Frontal cortex (tissue), 4 donors: ENCODE results near the gene ARID3B. TPM values are rescaled to one million over a fixed set of nuclear protein-coding genes. Genes with fewer than 3 reads are reported as not detected.
A peak's percentile ranks its signal among the peaks of the same experiment; 100 is the strongest.

Source experiments
- DNase-seq, 2 donors: peaks; one replicate each; pipeline ENCODE4 v3.0.0; 2012; ENCODE audit warnings: low spot score in 2 of 2
- FAIRE-seq: peaks from 2 replicates; lab custom pipeline; 2012; peaks lifted over from hg19 to GRCh38; lab: Jason Lieb, UNC
- total RNA-seq: library from RNA; depleted of rRNA; stranded (reverse); fragments of >200 nt; gene quantifications from one replicate; pipeline ENCODE4 v1.2.3, GENCODE V29; 2014
- donor health status: control.
- donor health status: control.
- donor health status: control.

Gene ARID3B
- total RNA-seq, 1 donor from 2014 or later = 3.7 TPM

DNA sequence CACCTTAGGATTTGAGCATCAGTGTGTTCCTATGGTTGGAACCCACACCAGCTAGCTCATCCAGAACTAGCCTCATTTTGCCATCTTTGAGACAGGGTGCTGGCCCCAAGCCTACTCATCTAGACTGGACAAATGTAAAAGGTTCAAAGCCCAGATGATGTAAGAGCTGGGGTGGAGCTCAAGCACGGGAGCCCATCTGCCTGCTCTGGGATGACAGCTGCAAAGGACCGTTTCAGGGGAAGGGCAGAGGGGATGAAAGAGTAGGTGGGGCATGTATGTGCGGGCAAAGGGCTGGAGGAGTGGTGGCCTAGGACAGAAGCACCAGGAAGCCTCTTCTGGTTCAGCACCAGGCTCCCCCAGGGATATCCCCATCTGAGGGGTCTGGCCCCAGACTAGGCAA is 90.4 kb downstream of the ARID3B start:
- DNase-seq (no peak), FAIRE-seq (no peak)

DNA sequence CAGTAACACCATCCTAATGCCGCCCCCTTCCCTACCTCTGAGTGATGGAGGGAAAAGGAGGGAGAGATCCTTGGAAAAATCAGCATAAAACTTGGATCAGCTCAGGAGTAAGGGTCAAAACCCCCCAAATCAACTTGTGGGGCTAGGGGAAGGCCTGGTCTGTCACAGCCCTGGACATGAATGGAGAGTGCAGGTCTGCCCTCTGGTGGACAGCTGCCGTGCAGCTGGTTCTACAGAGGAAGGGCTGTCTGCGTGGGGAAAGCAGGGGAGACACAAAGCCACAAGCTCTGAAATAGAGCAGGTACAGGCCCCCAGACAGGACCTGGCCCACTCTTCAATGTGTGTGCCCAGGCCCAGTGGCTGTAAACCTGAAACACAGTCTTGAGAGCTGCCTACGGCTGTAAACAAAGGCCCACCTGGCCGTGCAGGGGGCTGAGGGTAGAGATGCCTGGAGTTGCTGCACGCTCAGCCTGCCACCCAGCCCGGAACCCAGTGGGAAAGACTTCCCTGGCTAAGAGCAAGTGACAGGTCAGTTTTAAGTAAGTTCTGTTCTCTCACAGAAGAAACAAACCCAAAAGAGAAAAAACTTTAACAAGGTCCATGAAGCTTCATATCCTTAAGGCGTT is 91.0 kb downstream of the ARID3B start:
- FAIRE-seq = no peak
- DNase-seq = peak; percentile 52 to 78

DNA sequence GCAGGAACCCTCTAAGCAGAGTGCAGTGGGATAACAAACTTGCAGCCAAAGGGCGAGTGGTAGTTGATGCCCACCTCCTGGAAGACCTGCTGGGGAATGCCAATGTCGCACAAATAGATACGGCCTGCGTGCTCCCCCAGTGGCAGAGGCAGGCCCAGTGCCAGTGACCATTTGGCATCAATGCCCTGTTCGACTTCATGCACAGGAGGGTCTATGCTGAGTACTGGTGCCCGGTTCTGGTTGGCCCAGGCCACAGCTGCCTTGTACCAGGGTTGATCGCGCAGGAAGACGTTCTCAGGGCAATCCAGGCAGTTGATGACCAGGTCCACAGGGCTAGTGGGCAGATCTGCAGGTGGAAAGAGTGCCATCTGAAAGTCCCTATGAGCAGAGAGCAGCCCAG is 91.6 kb downstream of the ARID3B start:
- FAIRE-seq = no peak

DNA sequence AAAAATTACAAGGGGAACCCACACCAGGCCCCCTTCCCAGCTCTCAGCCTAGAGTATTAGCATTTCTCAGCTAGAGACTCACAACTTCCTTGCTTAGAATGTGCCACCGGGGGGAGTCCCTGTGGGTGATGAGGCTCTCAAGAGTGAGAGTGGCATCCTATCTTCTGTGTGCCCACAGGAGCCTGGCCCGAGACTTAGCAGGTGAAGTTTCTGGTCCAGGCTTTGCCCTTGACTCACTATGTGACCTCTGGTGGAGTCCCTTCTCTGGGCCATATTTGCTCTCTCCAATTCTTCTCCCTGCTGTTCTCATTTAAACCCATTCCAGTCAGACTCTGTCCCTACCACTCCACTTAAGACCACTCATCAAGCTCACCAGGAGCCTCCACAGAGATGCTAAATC is 92.8 kb downstream of the ARID3B start:
- DNase-seq = no peak
- no peak for FAIRE-seq

More for the DNA sequence above, 91.6 kb downstream of the ARID3B start:
- DNase-seq = no peak

DNA sequence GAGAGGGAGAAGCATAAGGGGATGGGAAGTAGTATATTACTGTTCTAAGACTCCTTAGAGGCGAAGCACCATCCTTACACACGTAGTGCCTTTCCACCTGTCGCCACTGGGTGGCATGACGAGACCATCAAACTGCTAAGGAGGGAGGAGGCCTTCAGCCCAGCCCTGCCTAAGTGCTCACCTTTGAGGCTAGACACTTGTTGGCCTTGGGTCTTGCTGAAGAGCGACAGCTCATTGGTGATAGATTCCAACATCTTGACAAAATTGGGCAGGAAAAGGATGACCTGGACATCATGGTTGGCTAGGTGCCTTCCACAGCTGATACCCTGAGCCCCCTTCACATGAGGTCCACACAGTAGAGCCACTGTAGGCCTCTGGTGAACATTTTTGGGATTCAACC is 94.2 kb downstream of the ARID3B start:
- peak; percentile 52 to 70 for DNase-seq
- no peak for FAIRE-seq

DNA sequence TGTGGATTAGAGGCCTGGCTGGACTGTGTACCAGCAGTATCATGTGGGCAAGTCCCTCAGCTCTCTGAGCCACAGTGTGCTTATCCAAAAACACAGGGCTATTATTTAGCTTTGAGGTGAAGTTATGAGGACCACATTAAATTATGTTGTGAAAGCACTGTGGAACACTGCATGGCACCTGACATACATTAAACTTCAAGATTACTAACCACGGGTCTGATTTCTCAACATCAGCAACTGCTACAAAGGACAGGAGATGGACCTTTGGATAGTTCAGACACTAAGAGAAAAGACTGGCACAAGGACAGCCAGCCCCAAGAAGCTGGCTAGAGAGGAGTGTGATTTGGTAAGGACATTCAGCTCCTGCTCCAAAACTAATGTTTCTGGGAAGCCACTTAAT is 96.0 kb downstream of the ARID3B start:
- DNase-seq (no peak), FAIRE-seq (no peak)

DNA sequence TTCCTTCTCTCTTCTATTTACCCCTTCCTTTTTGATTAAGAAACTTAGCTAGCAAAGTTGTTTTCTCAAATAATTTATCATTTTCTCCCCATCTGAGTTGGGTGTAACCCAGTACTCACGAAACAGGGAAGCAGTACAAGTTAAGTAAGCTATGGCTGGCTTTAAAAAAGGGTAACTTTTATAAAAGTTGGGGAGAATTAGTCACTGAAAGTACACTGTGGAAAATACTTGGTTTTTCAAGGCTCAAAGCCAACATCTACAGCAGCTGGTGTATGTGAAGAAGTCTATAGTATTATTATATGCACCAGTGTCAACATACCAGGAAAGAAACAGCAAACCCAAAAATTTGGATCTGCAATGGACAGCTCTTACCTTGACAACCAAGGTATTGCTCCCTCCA is 100.1 kb downstream of the ARID3B start:
- no peak for DNase-seq
- no peak for FAIRE-seq

DNA sequence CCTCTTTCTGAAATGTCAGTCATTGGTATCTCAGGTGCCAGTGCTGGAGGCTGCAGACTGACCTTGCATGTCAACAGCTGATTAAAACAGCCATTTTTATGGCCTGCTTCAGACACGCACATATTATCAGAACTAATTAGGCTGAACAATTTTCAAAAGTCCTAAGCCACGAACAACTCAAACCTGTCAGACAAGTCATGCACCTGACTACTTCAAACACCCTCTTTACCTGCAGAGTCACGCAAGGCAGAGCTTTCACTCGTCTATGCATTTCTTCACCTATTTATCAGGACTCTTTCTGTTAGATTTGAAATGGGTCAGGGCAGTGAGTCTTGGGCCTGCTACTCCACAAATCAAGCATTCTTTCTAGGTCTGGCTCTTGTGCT is 101.3 kb downstream of the ARID3B start:
- FAIRE-seq = no peak
- no peak for DNase-seq

DNA sequence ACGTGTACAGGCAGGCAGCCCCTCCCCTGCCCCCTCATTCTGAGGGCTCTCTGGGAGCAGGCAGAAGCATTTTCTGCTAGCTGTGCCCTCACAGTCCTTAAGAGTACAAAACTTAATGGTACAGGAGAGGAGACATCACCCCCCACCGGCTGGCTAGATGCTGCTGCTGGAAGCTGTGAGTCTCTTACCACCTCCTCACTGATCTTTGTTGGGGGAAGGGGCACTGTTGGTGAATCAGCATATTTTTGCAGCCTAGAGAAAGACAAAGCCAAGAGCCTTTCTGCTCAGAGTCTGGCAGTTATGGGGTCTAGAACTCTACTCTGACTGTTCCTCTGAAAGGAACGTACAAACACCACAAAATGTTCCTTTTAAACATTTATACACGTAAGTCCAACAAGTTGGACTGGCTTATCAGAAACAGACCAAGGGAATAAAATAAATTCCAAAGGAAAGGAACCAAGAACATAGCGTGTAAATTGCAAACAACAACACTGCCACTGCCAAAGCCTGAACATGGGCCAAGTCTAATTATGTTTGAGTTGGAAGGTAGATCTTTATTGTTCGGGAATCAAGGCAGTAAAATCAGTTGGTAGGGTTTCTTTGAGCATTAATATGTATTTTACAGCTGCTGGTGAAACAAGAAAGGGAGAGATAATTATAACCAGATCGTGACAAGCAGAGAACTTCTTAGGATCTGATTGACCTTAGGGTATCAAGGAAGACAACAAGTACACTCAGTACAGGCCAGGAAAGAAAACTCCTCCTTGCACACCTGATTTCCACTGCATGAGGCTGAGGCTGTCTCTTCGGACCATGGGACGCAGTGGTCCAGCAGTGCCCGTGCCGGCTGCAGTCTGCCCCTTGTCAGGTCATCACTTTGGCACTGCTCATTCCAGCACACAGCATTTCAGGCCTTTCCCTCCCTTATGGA is 102.0 kb downstream of the ARID3B start:
- DNase-seq (no peak), FAIRE-seq (no peak)

DNA sequence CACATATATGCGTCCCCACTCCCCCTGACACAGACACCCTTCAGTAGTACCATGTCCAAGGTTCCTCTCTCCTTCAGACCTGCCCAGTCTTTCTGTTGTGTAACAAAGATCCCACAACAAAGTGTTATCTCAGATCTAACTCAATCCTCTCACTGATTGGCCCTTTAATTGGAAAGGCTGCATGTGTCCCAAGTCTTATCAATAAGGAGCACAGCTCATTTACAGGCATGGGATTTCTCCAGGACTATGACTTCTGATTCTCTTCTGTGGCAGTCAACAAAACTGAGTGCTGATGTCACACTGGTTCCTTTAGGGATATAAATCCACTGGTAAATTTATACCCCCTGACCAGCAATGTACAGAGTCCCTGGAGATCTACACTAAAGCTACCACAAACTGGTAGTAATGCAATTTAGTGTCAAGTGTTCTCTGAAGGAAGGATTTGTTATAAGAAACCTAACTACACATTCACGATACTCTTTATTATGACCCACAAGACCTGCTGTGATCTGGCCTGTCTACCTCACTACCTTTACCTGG is 102.7 kb downstream of the ARID3B start:
- no peak for DNase-seq
- FAIRE-seq = no peak

DNA sequence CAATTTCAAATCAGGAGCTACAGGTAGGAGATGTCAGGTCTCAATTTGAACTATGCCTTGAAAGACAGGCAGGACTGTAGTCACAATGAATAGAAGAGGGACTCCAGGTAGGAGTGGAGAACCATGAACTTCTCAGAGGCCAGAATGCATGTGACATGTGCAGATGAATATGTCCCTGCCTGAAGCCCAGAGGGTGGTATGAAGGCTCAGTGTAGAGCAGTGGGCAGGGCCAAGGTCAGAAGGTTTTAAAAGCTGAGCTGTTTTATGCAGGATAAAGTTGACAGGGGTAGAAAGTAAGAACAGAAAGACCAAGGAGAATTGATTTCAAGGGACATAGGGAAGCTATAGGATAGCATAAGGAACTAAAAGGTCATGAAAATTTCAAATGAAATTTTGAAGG is 105.5 kb downstream of the ARID3B start:
- DNase-seq (no peak), FAIRE-seq (no peak)

Other genes starting within 250 kb of the ARID3B start
- not detected for gene CYP11A1, start 173.6 kb upstream of the ARID3B start, total RNA-seq
- 21.6 TPM for gene SEMA7A, start 107.3 kb upstream of the ARID3B start, total RNA-seq
- 28.9 TPM for gene UBL7, start 80.1 kb upstream of the ARID3B start, total RNA-seq
- gene CLK3, start 74.6 kb downstream of the ARID3B start, total RNA-seq = 26.5 TPM
- 12.2 TPM for gene EDC3, start 154.8 kb downstream of the ARID3B start, total RNA-seq
- 0.41 TPM for gene CYP1A1, start 184.3 kb downstream of the ARID3B start, total RNA-seq
- gene CYP1A2, start 207.6 kb downstream of the ARID3B start, total RNA-seq = not detected
- gene CSK, start 240.9 kb downstream of the ARID3B start, total RNA-seq = 26.5 TPM